A375 (cell line): Measurements from ENCODE around the gene CYP2C8. TPM values are rescaled to one million over a fixed set of nuclear protein-coding genes. Genes with fewer than 3 reads are reported as not detected.

Source experiments
- small RNA-seq: library from RNA; depleted of rRNA; stranded (forward); fragments of <200 nt; gene quantifications from one replicate; pipeline ENCODE3, GENCODE V24; 2014
- total RNA-seq: library from RNA; depleted of rRNA; stranded (reverse); fragments of >200 nt; shearing (Covaris generic); gene quantifications from 2 replicates; pipeline ENCODE4 v1.2.3, GENCODE V29; 2014; rRNA removed

Gene CYP2C8
- total RNA-seq: not detected in 2 replicates

GRCh38 chr10:95069286-95069685 is at the start of gene CYP2C8:
Gene CYP2C8 (minus strand): TSS chr10:95069497. CDS start chr10:95069402, 95 bp downstream.

Small RNA genes lying within 50 kb of the gene (small RNA-seq; reads per million reads assigned to genes)
- gene CYP2C60P: not detected

Other genes with a start within 250 kb of the CYP2C8 start
- not detected in 2 replicates for gene CYP2C9, start 130.8 kb downstream of the CYP2C8 start, total RNA-seq
- gene ACSM6, start 124.7 kb upstream of the CYP2C8 start, total RNA-seq: not detected in 2 replicates
- gene PDLIM1, start 221.5 kb upstream of the CYP2C8 start, total RNA-seq: 11.4 and 11.6 TPM in 2 replicates